GM19468 (cell line): Measurements from ENCODE around the gene PTPN7.
"Not testable (repeated sequence)": the region's sequence is repeated elsewhere in the genome, so short reads cannot be mapped to it uniquely, and the experiment has no call there.

Source experiments
- ATAC-seq: cut with Tn5 transposase; IDR thresholded peaks from one replicate; pipeline ENCODE4 v1.9.1; 2021; ENCODE audit warnings: mild to moderate bottlenecking, moderate library complexity, moderate number of reproducible peaks; ENCODE audit not compliant: unreplicated experiment; ENCODE audit errors: extremely low read depth

PTPN7 gene

DNA sequence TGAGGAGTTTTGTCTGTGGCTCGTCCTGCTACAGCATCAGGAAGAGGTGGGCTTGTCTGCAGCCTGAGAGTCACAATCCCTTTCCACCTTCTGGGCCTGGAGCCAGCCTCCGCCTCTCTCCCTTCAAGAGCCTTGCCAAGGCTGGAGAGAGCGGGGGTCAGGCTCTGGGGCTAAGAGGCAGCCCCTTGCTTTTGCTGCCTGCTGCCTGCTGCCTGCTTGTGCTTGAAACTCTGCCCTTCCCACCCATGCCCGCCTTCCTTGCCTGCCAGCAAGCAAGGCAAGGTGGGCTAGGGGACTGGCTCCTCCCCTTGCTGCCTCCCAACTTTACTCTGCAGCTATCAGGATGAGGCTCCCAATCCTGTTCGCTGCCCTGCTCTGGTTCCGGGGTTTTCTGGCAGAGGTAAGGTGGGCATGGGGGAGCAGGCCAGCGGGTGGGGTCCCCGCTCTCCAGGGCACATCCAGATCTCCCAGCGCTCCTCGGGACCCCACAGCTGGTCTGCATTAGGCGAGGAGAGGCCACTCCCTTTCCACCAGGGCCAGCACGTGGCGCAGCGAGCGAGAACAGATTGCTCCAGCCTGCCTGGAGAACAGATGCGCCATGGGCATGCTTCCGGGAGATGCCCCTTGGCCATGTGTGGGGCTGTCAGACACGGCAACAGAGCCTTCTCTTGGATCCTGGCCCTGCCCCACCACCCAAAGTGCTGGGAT is 7.5 kb upstream of the PTPN7 start:
- ATAC-seq: no peak

GRCh38 chr1:202167054-202167453 is 6.7 kb upstream of the PTPN7 start:
- not testable (repeated sequence) for ATAC-seq

DNA sequence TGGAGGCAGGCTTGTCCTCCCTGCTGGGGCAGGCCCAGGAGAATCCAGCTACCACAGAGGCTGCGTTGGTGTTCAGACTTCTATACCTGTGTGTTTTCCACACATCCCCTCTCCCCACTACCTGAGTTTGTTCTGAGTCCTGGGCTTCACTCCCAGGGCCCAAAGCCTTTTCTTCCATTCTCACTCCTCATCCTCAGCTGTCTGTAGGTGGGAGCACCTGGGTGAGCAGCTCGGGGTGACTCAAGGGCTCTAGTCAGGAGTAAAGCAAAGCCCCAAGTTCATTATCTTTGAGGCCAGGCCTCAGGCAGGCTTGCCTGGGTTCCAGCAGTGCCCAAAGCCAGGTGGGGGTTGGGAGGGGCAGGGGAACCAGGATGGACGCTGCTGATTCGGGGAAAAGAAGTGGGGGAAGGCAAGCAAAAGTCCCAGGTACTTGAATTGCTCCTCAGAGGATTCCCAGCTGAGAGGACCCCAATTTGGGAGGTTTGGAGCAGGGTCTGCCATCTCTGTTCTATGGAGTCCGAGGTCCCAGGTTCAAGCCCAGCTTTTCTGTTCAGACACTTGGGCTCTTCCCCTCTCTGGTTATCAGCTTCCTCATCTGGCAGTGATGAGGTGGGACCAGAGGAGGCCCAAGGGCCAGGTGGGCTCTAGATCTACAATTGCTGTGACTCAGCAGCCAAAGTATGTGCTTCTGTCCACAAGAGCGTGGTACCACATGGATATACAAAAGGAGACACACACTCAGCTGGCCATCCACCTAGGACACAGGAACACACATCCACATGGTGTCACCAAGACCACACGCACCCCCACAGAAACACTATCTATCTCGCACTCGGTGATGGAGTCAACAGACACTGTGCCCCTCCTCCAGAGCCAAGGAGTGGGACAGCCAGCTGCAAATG is 5.8 kb upstream of the PTPN7 start:
- no peak for ATAC-seq

DNA sequence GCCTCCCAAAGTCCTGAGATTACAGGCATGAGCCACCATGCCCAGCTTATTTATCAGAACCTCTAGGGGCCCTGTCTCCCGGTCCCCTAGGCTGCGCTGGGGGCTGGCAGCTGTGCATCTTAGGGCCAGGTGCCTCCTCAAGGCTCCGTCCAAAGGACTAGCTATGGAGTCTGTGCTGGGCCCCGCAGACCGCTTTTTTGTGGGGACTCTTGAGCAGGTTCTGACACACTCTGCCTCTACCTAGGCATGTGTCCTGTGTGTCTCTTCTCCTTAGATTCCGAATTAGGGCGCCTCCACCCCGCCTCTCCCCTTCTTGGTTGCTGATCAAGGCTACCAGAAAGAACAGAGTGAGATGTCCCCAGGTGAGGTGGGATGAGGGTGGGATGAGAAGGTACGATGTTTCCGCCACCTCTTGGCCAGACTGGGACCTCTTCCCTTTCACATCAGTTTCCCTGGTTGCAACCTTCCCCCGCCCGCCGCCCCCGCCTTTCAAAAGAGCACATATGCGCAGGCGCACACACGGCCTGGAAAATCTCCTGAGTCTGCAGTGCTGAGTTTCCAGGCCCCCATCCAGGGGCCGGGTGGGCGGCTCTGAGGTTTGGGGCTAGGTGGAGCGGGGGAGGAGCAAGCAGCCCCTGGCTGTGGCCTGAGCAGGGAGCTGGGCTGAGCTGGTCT is 5.0 kb upstream of the PTPN7 start:
- ATAC-seq: no peak

GRCh38 chr1:202164271-202165037 is 4.1 kb upstream of the PTPN7 start:
- ATAC-seq: no peak

DNA sequence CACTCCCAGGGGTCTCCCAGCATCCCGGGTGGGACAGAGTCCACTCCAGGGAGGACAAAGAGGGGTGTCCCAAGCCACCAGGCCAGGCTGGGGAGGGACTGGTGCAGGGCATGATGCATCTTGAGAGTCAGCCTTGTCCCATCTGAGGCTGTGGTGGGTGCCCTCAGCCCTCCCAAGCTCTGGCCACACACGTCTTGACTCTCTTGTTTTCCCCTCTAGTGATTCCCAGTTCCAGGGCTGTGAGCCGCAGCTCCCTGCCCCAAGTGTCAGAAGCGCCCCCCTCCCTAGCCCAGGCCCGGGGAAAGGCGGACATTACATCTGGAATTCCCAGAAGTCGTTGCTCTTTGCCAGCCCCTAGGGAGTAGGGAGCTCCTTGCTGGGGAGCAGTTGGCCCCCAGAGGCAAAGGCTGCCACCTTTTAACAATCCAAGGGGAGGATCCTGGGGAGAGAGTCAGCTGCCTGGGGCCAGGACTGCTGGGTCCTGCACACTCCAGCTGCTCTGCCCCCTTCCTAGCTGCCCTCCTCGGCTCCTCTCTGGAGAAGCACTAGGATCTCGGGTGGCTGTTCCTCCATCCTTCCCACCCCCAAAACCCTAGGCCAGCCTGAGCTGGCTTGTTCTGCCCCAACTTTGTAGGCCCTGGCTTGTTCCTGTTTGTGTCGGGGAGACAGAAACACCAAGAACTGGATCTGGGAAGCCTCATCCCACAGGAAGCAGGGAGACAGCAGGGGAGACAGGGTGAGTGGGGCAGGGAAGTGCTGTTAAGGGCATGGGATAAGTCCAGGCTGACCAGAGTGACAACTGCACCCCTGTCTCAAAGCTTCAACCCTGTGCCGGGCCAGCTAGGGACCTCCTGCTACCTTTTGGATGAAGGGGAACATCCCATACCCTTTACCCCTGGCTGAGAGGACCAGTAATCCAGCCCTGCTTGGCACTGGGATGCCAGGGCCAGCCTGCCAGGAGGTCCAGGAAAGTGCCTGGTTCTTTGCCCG is 3.2 kb upstream of the PTPN7 start:
- no peak for ATAC-seq

DNA sequence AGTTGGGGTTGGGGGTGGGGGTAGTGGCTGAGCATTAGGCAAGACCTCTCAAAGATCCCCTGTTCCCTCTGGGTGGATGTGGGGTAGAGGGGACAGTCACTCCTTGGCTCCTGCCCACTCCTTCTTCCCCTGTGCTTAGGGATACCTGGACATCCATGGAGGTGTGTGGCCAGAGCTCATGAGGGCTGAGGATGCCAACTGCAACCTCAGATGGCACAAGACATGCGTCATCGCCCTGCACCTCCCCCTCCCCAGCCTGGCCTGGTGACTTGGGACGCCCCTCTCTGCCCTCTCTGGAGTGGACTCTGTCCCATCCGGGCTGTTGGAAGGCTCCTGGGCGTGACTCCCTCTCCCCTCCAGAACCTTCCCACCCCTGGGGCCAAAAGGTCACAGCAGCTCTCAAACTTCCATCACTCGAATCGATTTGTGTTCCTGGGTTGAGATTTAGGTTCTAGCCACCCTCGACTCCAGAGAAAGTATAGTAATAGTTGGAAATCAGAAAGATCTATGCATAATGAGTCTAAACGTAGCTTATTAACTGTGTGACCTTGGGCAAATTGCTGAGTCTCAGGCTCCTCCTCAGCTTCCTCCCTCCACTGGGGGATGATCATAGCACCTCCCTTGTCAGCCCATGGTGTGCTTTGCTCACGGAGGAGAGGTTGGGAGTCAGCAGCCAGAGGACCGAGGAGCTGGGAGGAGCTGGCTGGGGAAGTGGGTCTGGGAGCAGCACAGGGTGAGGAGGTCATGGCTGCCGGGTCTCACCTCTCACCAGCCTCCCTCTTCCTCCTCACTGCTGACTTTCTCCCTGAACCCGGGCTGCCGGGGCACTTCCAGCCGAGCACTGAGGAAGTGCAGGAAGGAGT is 2.2 kb upstream of the PTPN7 start:
- no peak for ATAC-seq

- no peak for ATAC-seq
Measured at GRCh38 chr1:202162047-202162417, 1.6 kb upstream of the PTPN7 start.

DNA sequence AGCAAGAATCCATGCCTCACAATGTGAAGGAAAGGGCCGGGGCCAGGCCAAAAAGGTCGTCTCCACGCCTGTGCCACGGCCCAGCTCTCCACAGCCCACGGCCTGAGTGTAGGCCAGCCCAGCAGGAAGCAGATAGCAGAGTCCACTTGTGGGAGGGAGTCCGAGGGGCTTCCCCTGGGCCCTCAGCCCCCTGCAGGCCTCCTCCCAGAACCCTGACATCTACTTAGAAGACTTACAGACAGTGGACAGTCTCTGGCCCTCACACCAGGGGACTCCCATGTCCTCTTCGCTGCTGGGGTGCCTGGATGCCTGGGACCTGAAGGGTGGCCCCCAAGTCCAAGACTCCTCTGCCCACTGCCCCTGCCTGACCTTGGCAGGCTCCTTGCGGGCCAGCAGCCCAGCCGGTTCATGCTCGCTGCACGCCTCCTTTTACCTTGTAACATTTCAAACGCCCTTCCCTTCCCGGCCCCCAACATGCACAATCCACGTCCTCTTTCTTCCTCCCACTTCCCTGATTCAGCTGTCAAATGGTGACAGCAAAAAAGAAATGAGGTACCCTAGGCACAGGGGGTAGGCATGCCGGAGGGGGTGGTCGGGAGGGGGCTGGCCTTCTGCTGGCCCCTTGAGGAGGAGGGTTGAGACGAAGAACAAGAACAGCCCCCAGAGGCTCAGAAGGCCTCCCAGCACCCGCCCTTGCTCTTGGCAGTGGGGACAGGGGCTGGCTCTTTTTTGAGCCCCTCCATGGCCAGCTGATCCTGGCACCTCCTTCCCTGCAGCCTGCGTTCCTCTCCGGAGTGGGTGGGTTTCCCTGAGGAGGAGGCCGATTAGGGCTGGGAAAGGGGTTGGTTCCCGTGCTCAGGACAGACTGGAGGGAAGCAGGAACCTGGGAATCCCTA is 997 bp upstream of the PTPN7 start:
- ATAC-seq: no peak

- ATAC-seq: no peak
Measured at GRCh38 chr1:202159534-202160371, 649 bp downstream of the PTPN7 start.

GRCh38 chr1:202158810-202159533 is 1.4 kb downstream of the PTPN7 start:
- no peak for ATAC-seq

DNA sequence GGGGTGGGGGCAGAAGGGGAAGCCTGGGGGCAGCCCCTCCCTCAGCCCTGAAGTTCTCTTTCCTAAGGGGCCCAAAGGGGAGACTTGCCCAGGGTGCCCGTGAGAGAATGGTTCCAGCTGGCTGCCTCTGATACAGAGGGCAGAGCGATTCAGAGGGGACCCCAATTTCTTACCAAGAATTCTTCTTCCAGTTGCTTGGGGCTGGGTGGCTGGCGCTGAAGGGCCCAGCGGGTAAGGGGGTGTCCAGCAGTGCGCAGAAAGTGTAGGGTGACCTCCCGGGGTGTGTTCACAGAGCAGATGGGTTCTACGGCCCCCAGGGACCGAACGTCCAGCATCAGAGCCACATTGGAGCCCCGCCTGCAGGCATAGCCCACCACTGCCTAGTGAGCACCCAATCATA is 2.5 kb downstream of the PTPN7 start:
- ATAC-seq: no peak

DNA sequence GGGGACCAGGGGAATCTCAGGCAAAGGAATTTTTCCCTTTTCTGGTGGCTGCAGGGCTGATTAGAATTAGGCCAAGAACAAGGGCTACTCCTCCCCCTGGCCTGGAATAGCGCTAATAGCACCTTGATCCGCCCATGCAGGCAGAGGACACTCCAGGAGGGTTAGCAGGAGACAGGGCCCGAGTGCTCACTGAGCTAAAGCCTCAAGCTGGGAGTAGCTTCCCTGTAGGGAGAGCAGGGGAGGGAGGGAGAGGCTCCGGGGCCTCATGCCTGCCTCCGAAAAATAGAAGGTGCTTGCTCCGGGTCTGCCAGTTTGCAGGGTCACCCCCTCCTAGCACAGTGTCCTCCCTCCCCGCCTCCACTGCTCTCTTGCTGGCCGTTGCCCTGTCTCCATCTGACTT is 3.8 kb downstream of the PTPN7 start:
- no peak for ATAC-seq

- ATAC-seq: no peak
Measured at GRCh38 chr1:202155478-202156021, 4.9 kb downstream of the PTPN7 start.

DNA sequence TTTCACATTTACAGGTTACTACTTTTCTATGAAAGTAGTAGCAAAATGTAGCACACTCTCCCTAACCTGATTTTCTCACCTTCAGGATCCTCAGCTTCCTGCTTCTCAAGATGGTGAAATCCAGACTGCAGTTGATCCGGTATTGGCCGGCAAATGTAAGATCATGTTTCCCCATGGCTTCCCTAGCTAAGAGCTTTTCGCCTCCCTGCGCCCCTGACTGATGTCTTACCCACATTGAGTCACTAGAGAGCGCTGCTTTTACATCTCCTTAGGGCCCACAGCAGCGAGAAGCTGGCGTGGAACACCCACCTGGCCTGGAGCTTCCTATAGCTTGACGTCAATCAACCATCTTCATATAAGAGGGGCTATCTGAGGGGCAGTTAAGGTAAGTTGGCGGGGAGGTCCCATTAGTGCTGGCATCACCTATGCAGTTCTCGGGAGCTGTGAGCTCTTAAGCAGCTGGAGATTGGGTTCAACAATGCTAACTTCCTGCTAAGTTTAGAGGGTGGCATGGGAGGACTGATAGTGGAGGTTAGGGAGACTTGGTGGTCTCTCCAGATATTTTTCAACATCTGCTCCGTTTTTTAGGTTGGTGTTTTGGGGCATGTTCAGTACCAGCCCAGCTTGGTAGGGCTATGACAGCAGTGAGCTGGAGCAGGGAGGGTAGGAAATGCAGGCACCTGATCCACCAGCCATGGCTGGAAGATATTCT is 5.5 kb downstream of the PTPN7 start:
- ATAC-seq: no peak
